ENCODE measurements around the gene OTUD5. TPM values are rescaled to one million over a fixed set of nuclear protein-coding genes. Genes with fewer than 3 reads are reported as not detected.

The OTUD5 gene
- total RNA-seq, 1 donor from 2014 or later: 44.7 TPM

DNA sequence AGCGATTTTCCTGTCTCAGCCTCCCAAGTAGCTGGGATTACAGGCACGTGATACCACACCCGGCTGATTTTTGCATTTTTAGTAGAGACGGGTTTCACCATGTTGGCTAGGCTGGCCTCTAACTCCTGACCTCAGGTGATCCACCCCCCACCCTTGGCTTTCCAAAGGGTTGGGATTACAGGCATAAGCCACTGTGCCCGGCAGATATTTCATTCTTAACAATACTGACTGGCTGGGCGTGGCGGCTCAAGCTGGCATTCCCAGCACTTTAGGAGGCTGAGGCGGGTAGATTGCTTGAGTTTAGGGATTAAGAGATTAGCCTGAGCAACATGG, 58.4 kb downstream of the OTUD5 start:
- intact Hi-C loops (cut with DNase I): no loop called here
- Histone ChIP-seq H3K4me3 (no peak overlapping the region), H3K27me3 (no peaks in the 10 kb centered on the region), H3K4me1 (peaks cover 14% of the 10 kb centered on the region), H3K27ac (no peak overlapping the region), H3K36me3 (peaks cover 0 to 14% of the 10 kb centered on the region in 2 donors), H3K9me3 (no peaks in the 10 kb centered on the region)
- no peak for DNase-seq (ENCODE audit: extremely low spot score in 2 of 2)
- TF ChIP-seq POLR2AphosphoS5 (IDR thresholded peaks at IDR 0.05; ENCODE audit: insufficient read depth in 1 of 2, low read depth in 1 of 2) (no peak), POLR2A (IDR thresholded peaks at IDR 0.05) (no peak)
- TF ChIP-seq, protein P1, sequence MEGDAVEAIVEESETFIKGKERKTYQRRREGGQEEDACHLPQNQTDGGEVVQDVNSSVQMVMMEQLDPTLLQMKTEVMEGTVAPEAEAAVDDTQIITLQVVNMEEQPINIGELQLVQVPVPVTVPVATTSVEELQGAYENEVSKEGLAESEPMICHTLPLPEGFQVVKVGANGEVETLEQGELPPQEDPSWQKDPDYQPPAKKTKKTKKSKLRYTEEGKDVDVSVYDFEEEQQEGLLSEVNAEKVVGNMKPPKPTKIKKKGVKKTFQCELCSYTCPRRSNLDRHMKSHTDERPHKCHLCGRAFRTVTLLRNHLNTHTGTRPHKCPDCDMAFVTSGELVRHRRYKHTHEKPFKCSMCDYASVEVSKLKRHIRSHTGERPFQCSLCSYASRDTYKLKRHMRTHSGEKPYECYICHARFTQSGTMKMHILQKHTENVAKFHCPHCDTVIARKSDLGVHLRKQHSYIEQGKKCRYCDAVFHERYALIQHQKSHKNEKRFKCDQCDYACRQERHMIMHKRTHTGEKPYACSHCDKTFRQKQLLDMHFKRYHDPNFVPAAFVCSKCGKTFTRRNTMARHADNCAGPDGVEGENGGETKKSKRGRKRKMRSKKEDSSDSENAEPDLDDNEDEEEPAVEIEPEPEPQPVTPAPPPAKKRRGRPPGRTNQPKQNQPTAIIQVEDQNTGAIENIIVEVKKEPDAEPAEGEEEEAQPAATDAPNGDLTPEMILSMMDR (IDR thresholded peaks at IDR 0.05): no peak

DNA sequence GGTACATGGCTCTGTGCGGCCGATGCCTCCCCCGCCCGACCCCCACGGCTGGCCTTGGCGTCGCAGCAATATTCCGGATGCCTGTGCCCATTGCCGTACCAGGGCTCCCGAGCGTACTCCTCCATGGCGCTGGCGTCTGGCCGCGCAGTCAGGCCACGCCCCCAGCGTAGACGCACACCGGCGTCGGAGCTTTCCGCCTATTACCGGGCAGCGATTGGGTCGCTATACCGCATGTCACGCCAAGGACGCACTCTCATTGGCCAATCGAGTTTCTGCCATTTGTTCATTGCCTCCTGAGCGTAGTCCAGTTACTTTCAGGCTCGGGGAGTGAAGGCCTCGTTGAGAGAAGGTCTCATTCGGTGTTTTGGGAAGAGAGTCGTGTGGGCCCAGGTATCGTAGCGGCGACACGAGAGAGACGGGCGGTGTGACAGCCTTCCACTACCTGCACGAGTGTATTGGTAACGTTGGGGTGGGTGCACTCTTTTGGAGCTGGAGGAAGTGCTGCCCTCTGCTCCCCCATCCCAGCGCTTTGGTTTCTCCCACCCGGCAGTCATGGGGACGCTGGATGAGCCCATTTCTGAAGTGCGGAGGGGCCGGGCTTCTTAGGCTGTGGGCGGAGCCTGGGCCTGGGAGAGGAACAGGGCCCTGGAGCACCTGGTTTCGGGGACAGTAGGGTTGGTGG, 59.6 kb downstream of the OTUD5 start, which contains the start of the genes PQBP1 and TIMM17B:
Gene PQBP1, plus strand, starts transcription at position 306 of the 682 bp plus-strand sequence. CDS start 580 bp downstream, outside the sequence.
Gene TIMM17B, minus strand, starts transcription at position 144 of the 682 bp plus-strand sequence. Its CDS starts 19 bp downstream, at position 125.
- DNase-seq (ENCODE audit: extremely low spot score in 2 of 2): peak; percentile 94 to 96
- no peaks in the 10 kb centered on the region for H3K9me3 ChIP-seq
- H3K36me3 ChIP-seq: peaks cover 0 to 9% of the 10 kb centered on the region in 2 donors
- H3K4me1 ChIP-seq: peaks cover 14% of the 10 kb centered on the region
- intact Hi-C loops (cut with DNase I): no loop called here
- TF ChIP-seq POLR2A (IDR thresholded peaks at IDR 0.05) (peak in 1 of 2 donors; percentile 39), POLR2AphosphoS5 (IDR thresholded peaks at IDR 0.05; ENCODE audit: insufficient read depth in 1 of 2, low read depth in 1 of 2) (peak in 1 of 2 donors; percentile 93)
- TF ChIP-seq, protein P1 (IDR thresholded peaks at IDR 0.05): no peak
- peak within 1 kb of the TSS; percentile 54 to 62 for H3K4me3 ChIP-seq
- no peaks in the 10 kb centered on the region for H3K27me3 ChIP-seq
- H3K27ac ChIP-seq: peak within 1 kb of the TSS; percentile 91

DNA sequence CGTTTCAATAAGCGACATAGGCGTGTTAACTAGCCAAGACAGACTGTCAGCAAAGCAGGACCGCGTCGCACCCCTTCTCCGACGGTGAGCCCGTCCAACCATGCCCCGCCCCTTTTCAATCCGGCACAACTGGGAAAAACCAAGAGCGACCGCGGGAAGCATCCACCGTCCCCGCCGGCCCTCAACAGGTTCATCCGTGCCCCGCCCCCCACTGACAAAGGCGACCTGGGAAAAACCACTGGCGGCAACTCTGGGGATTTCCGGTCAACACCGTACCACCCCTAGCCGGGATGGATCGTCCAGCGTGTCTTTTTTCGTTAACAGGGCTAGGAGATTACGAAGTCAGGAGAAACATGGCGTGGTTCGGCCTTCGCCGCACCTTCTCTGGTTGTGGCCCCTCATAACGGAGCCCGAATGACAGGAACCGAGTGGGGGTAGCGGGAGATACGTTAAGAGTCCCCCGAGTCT, 60.2 kb downstream of the OTUD5 start:
- Histone ChIP-seq H3K36me3 (peaks cover 0 to 8% of the 10 kb centered on the region in 2 donors), H3K4me3 (peak overlapping the region; percentile 54 to 62), H3K4me1 (peaks cover 14% of the 10 kb centered on the region), H3K27me3 (no peaks in the 10 kb centered on the region), H3K27ac (peak overlapping the region; percentile 91), H3K9me3 (no peaks in the 10 kb centered on the region)
- DNase-seq (ENCODE audit: extremely low spot score in 2 of 2): no peak
- no peak for TF ChIP-seq POLR2AphosphoS5 (IDR thresholded peaks at IDR 0.05; ENCODE audit: insufficient read depth in 1 of 2, low read depth in 1 of 2)
- TF ChIP-seq, protein P1 (IDR thresholded peaks at IDR 0.05): no peak
- TF ChIP-seq POLR2A (IDR thresholded peaks at IDR 0.05): no peak
- intact Hi-C loops (cut with DNase I): no loop called here

DNA sequence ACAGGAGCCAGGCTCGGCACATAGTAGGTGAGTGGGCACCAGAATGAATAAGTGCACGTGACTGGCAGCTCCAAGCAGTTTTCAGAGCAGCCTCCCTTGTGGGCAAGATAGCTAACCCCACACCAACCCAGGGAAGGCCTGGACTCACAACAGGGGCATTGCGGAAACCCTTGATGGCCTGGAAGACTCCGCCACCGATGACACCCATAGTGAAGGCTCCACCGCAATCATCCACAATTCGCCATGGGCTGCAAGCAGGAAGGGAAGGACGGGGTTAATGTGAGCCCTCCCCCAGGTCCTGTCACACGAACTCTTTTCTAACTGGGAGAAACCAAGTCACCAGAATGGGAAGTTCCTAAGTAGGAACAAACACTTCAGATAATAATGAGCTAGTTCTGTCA, 60.8 kb downstream of the OTUD5 start:
- Histone ChIP-seq H3K27me3 (no peaks in the 10 kb centered on the region), H3K27ac (peak overlapping the region; percentile 91), H3K4me3 (peak overlapping the region; percentile 54 to 62), H3K36me3 (peaks cover 0 to 8% of the 10 kb centered on the region in 2 donors), H3K9me3 (no peaks in the 10 kb centered on the region), H3K4me1 (peaks cover 14% of the 10 kb centered on the region)
- DNase-seq (ENCODE audit: extremely low spot score in 2 of 2): no peak
- intact Hi-C loops (cut with DNase I): no loop called here
- TF ChIP-seq POLR2AphosphoS5 (IDR thresholded peaks at IDR 0.05; ENCODE audit: insufficient read depth in 1 of 2, low read depth in 1 of 2): no peak
- TF ChIP-seq, protein P1 (IDR thresholded peaks at IDR 0.05): no peak
- no peak for TF ChIP-seq POLR2A (IDR thresholded peaks at IDR 0.05)

DNA sequence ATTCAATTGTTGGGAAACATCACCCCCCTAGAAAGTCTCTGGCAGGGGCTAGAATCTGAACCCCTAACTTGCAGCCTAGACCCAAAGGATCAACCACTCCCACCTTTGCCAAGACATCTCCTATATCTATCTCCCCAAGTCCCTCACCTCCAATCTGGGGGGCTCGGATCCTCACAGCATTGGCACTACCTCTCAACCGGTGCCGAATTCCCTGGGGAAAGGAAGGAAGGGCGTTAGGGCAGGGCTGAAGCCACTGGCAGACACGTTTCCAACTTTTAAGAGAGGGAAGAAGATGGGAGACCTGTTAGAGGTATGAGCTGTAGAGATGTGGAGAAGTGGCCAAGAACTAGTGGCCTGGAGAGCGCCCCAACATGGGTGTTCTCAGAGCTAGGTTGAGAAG, 62.5 kb downstream of the OTUD5 start:
- H3K4me3 ChIP-seq: no peak overlapping the region
- no peaks in the 10 kb centered on the region for H3K36me3 ChIP-seq
- H3K4me1 ChIP-seq: peaks cover 19% of the 10 kb centered on the region
- no peak for TF ChIP-seq POLR2A (IDR thresholded peaks at IDR 0.05)
- no peak for DNase-seq (ENCODE audit: extremely low spot score in 2 of 2)
- no peaks in the 10 kb centered on the region for H3K27me3 ChIP-seq
- no peaks in the 10 kb centered on the region for H3K9me3 ChIP-seq
- intact Hi-C loops (cut with DNase I): no loop called here
- no peak overlapping the region for H3K27ac ChIP-seq
